Activated naive CD8-positive, alpha-beta T cell (primary cell): ENCODE results near the gene RCOR1.
A peak's percentile ranks its signal among the peaks of the same experiment; 100 is the strongest.

Experiments
- H3K27ac Mint-ChIP-seq: one replicate; pipeline ENCODE4 v1.8.0; 2021; ENCODE audit warnings: mixed read lengths
- H3K27me3 Mint-ChIP-seq: one replicate; pipeline ENCODE4 v1.8.0; 2021; ENCODE audit warnings: mixed read lengths
- H3K36me3 Mint-ChIP-seq: one replicate; pipeline ENCODE4 v1.8.0; 2021; ENCODE audit warnings: mixed read lengths
- H3K4me1 Mint-ChIP-seq: one replicate; pipeline ENCODE4 v1.8.0; 2021; ENCODE audit warnings: low read depth, mixed read lengths
- H3K4me3 Mint-ChIP-seq: one replicate; pipeline ENCODE4 v1.8.0; 2021; ENCODE audit warnings: mild to moderate bottlenecking, mixed read lengths
- H3K9me3 Mint-ChIP-seq: one replicate; pipeline ENCODE4 v1.8.0; 2021; ENCODE audit warnings: low read depth, mixed read lengths

The RCOR1 gene

DNA sequence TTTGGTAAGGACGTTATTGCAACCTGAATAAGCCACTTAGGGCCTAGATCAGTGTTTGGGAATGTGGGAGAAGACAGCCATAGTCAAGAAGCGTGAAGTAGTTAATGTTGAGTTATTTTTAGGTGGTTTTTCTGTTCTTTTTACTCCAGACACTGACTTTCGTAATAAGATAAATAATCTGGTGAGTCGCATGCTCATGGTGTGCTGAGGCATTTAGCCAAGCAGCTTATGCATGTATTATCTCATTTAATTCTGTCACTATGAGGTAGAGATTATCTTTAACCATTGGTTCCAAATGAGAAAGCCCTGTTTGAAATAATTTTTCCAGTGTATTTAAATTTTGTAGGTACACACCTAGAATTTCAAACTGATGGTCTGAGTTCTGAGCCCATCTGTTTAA lies 67.3 kb downstream of the RCOR1 start:
- Mint-ChIP-seq H3K27ac (no peak overlapping the region), H3K27me3 (no peaks in the 10 kb centered on the region), H3K4me3 (no peak overlapping the region), H3K4me1 (peaks cover 45% of the 10 kb centered on the region), H3K9me3 (no peaks in the 10 kb centered on the region), H3K36me3 (peaks cover 2% of the 10 kb centered on the region)

DNA sequence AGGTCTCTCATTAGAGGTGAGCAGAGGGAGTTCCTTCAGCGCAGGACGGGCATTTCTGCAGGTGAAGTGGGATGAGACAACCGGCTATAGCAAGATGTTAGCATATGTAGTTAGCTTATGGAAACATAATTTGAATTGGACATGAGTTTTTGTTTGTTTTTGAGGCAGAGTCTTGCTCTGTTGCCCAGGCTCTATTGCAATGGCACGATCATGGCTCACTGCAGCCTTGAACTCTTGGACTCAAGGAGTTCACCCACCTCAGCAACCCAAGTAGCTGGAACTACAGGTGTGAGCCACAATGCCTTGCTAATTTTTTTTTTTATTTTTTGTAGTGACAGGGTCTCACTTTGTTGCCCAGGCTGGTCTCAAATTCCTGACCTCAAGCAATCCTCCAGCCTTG lies 69.2 kb downstream of the RCOR1 start:
- Mint-ChIP-seq H3K9me3 (no peaks in the 10 kb centered on the region), H3K4me3 (no peak overlapping the region), H3K36me3 (peaks cover 5% of the 10 kb centered on the region), H3K27ac (no peak overlapping the region), H3K4me1 (peaks cover 43% of the 10 kb centered on the region), H3K27me3 (no peaks in the 10 kb centered on the region)

DNA sequence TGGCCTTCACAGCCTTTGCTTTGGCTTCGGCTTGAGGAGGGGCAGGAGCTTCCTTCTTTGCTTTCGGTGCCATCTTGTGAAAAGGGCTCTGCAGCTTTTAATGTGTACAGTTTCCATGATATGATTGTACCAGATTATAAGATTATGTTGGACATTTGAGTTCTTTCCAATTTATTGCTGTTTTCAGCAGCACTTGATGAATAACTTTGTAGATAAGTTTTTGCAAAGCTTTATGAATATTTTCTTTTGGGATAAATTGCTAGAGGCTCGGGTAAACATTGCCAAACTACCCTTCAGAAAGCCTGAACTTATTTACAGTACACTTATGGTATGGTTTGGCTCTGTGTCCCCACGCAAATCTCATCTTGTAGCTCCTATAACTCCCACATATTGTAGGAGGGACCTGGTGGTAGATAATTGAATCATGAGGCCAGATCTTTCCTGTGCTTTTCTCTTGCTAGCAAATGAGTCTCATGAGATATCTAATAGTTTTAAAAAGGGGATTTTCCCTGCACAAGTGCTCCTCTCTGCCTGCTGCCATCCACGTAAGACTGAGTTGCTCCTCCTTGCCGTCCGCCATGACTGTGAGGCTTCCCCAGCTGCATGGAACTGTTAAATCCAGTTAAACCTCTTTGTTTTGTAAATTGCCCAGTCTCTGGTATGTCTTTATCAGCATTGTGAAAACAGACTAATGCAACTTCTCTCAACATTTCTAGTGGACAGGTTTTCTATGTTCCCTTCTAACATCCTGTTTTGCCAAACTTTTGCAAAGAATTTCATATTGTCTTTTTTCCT lies 70.4 kb downstream of the RCOR1 start:
- Mint-ChIP-seq H3K36me3 (peaks cover 5% of the 10 kb centered on the region), H3K9me3 (no peaks in the 10 kb centered on the region)

DNA sequence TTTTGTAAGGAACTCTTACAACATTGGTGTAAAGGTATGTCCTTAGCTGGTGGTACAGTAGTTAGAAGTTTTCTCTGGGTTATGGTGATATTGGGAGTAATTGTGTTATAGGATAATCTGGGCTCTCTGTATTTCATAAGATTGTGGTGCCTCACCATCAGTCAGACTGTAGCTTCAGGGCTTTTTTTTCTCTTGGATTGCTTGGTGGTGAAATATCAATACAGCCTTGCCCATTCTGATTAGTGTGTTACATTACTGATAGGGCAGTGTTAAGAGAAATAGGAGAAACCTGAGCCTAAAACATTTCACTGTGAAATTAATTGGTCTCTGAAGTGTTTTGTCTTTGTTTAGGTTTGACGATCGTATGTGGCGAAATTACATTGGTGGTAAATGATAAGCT lies 71.0 kb downstream of the RCOR1 start:
- Mint-ChIP-seq H3K27me3 (no peaks in the 10 kb centered on the region), H3K27ac (no peak overlapping the region), H3K36me3 (peaks cover 5% of the 10 kb centered on the region), H3K4me3 (no peak overlapping the region), H3K4me1 (peaks cover 43% of the 10 kb centered on the region), H3K9me3 (no peaks in the 10 kb centered on the region)

More for the DNA sequence above, 70.4 kb downstream of the RCOR1 start:
- Mint-ChIP-seq H3K4me1 (peaks cover 42% of the 10 kb centered on the region), H3K27me3 (no peaks in the 10 kb centered on the region), H3K4me3 (no peak overlapping the region), H3K27ac (peak overlapping the region; percentile 17)

DNA sequence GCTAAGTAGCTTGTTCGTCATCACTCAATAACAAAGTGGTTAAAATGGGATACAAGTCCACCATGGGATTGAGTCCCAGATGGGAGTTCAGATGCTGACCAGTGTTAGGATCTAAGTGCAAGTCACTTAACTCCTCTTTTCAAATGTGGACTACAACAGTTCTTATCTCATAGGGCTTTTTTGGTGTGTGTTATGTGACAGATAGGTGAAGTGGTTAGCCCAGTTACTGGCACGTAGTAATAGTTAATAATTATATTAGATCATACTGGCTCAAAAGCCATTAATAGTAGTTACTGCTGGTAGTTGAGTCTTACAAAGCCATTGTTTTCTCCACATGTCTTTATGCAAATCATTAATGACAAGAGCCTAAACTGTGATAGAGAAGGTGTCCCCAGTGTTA lies 73.2 kb downstream of the RCOR1 start:
- peaks cover 32% of the 10 kb centered on the region for H3K4me1 Mint-ChIP-seq
- H3K36me3 Mint-ChIP-seq: peaks cover 5% of the 10 kb centered on the region
- H3K9me3 Mint-ChIP-seq: no peaks in the 10 kb centered on the region
- H3K4me3 Mint-ChIP-seq: no peak overlapping the region
- no peaks in the 10 kb centered on the region for H3K27me3 Mint-ChIP-seq
- H3K27ac Mint-ChIP-seq: peak overlapping the region; percentile 11

DNA sequence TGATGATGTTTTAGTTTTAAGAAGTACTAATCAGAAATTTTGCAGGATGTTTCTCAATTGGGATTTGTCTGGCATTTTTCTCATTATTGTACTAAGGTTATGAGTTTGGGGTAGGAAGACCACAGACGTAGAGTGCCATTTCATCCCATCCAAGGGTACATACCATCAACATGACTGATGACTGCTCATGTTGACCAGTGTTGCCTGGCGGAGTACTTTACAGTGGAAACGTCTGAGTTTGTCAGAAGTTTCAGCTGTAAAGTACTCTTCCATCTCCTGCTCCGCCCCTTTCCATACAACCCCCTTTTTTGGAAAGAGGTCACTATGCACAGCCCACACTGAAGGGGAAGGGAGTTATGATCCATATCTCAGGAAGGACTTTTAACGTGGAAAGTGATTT lies 74.2 kb downstream of the RCOR1 start:
- no peak overlapping the region for H3K27ac Mint-ChIP-seq
- no peak overlapping the region for H3K4me3 Mint-ChIP-seq
- peaks cover 28% of the 10 kb centered on the region for H3K4me1 Mint-ChIP-seq
- peaks cover 3% of the 10 kb centered on the region for H3K36me3 Mint-ChIP-seq
- no peaks in the 10 kb centered on the region for H3K9me3 Mint-ChIP-seq
- no peaks in the 10 kb centered on the region for H3K27me3 Mint-ChIP-seq

DNA sequence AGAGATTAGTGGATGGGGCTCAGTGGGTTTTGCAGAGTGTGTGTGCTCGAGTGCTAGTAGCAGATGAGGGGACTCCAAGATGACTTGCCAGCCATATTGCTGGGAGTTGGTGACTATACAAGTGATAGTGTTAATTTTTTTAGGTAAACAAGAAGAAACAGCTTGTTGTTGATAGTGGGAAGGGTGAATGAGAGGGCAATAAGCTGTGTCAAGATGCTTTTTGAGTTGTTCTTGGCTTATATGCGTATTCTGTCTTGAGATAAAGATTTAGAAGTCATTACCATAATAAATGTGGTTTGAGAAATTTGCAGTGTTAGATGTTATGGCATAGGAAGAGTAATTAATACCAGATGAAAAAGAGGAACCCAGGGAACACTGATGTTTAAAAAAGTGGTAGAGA lies 75.3 kb downstream of the RCOR1 start:
- Mint-ChIP-seq H3K9me3 (no peaks in the 10 kb centered on the region), H3K4me1 (peaks cover 22% of the 10 kb centered on the region)

DNA sequence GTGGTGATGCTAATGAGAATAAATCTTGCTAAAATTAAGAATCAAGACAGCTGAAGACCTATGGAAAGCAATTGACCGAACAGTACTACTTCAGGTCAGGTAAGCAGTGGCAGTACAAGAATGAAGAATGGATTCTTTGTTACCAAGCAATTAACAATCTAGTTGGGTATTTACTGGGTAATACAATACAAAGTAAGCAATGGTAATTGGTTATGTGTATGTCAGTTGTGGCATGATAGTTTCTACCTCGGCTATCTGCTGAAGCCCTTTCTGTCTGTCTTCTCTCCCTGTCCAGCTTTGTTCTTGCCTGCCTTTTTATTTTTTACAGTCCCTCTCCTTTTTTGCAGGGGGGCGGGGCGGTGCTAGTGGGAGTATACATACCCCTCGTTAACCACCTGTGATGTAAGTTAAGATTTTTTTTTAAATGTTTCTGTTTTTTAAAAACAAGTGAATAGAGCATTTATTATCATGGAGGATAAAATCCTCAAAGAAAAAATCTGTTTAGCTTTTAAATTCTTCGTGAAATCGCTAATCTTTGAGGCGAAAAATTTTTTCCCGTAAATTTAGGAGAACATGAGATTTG lies 75.9 kb downstream of the RCOR1 start:
- H3K4me1 Mint-ChIP-seq: peaks cover 16% of the 10 kb centered on the region

More for the DNA sequence above, 75.3 kb downstream of the RCOR1 start:
- no peak overlapping the region for H3K4me3 Mint-ChIP-seq
- H3K27ac Mint-ChIP-seq: no peak overlapping the region
- H3K36me3 Mint-ChIP-seq: peaks cover 6% of the 10 kb centered on the region
- H3K27me3 Mint-ChIP-seq: no peaks in the 10 kb centered on the region

DNA sequence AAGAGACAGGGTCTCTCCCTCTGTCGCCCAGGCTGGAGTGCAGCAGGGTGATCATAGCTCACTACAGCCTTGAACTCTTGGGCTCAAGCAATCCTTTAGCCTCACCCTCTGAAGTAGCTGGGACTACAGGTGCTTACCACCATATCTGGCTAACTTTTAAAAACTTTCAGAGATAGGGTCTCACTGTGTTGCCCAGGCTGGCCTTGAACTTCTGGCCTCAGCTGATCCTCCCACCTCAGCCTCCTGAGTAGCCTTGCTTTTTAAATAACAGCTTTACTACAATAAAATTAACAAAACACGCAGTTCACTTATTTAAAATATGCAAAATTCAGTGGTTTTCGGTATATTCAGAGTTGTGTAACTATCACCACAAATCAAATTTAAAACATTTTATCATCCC lies 79.0 kb downstream of the RCOR1 start:
- H3K9me3 Mint-ChIP-seq: no peaks in the 10 kb centered on the region
- peaks cover 13% of the 10 kb centered on the region for H3K4me1 Mint-ChIP-seq
- no peak overlapping the region for H3K4me3 Mint-ChIP-seq
- peaks cover 9% of the 10 kb centered on the region for H3K36me3 Mint-ChIP-seq
- H3K27me3 Mint-ChIP-seq: no peaks in the 10 kb centered on the region
- no peak overlapping the region for H3K27ac Mint-ChIP-seq

More for the DNA sequence above, 75.9 kb downstream of the RCOR1 start:
- no peak overlapping the region for H3K4me3 Mint-ChIP-seq
- peak overlapping the region; percentile 41 for H3K27ac Mint-ChIP-seq
- H3K9me3 Mint-ChIP-seq: no peaks in the 10 kb centered on the region
- peaks cover 8% of the 10 kb centered on the region for H3K36me3 Mint-ChIP-seq
- H3K27me3 Mint-ChIP-seq: no peaks in the 10 kb centered on the region

DNA sequence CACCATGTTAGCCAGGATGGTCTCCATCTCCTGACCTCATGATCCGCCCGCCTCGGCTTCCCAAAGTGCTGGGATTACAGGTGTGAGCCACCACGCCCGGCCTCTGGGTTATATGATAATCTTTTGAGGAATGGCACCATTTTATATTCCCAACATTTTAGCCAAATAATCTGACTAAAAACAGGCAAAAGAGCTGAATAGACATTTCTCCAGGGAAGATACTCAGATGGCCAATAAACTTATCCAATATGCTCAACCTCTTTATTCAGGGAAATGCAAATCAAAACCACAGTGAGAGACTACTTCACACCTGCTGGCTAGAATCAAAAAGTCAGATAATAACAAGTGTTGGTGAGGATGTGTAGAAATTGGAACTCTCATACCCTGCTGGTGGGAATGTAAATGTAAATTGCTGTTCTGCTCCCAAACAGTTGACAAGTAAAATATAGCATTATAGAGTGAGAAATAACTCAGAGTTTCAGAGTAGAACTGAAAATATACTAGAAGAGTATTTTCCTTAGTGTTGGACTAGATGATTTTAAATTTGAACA lies 80.0 kb downstream of the RCOR1 start:
- no peaks in the 10 kb centered on the region for H3K27me3 Mint-ChIP-seq

DNA sequence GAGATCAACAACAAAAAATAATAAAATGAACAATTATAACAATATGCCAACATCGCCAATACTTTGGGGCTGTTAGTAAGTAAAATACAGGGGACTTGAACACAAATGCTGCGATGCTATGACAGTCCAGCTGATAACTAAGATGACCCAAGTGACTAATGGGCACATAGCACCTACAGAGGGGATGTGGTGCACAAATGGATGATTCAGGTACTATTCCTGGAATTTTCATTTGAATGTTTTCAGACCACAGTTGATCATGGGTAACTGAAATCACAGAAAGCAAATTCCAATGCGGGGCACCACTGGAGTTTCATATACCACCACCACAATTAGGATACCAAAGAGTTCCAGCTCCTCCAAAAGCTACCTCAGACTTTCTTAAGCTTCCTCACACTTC lies 82.9 kb downstream of the RCOR1 start:
- H3K27ac Mint-ChIP-seq: no peak overlapping the region
- H3K27me3 Mint-ChIP-seq: no peaks in the 10 kb centered on the region
- no peak overlapping the region for H3K4me3 Mint-ChIP-seq
- H3K4me1 Mint-ChIP-seq: peaks cover 4% of the 10 kb centered on the region
- no peaks in the 10 kb centered on the region for H3K9me3 Mint-ChIP-seq
- peaks cover 9% of the 10 kb centered on the region for H3K36me3 Mint-ChIP-seq

More for the DNA sequence above, 80.0 kb downstream of the RCOR1 start:
- Mint-ChIP-seq H3K4me1 (peaks cover 12% of the 10 kb centered on the region), H3K27ac (no peak overlapping the region), H3K9me3 (no peaks in the 10 kb centered on the region), H3K4me3 (no peak overlapping the region), H3K36me3 (peaks cover 9% of the 10 kb centered on the region)

DNA sequence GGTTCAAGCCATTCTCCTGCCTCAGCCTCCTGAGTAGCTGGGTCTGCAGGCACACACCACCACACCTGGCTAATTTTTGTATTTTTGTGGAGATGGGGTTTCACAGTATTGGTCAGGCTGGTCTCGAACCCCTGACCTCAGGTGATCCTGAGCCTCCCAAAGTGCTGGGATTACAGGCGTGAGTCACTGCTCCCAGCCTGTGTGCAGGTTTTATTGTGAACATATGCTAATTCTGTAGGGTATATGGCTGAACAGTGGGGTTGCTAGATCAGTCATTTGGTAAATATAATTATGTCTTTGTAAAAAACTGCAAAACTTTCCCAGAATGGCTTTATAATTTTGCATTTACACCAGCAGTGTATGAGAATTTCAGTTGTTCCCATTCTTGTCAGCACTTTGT lies 85.9 kb downstream of the RCOR1 start:
- Mint-ChIP-seq H3K36me3 (peaks cover 8% of the 10 kb centered on the region), H3K4me3 (no peak overlapping the region), H3K27me3 (no peaks in the 10 kb centered on the region)

DNA sequence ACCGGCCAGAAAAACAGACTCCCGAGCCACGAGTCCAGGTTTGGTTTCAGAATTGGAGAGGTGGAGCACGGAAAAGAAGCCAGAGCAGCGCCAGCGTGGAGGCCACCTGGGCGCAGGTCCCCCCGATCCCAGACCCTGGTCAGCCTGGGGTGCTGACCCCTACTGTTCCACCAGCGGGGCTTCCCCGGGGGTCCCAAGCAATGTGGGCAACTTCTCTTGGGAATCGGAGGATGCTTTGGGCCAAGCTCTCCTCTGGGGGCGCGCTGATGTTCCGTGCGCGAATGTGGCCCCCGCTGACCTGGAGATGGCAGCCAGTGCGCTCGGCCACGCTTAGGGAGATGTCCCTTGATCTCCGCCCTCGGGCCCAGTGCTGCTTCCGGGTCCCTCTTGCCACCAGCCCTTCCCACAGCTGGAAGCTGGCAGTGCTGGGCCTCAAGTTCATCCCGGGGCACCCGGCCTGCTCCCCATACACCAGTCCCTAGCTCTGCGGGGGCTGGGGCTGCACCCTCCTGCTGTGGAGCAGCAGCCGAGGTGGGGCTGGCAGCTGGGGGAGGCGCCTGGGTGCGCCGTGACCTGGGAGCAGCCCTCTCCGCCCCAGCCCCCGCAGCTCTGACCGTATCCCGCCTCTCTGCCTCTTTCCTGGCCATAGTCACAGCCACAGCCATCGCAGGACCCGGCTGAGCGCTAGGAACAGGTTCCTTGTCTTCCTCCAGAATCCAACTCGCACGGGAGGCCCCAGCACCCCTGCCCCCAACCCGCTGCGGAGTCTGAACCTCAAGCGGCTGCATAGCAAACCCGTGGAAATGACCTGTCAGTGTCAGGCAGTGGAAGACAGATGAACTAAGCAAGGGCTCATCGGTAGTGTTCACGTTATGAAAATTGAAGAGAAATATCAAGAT lies 91.2 kb downstream of the RCOR1 start:
- no peak overlapping the region for H3K4me3 Mint-ChIP-seq
- H3K9me3 Mint-ChIP-seq: no peaks in the 10 kb centered on the region
- peaks cover 10% of the 10 kb centered on the region for H3K36me3 Mint-ChIP-seq
- peaks cover 13% of the 10 kb centered on the region for H3K4me1 Mint-ChIP-seq
- no peak overlapping the region for H3K27ac Mint-ChIP-seq
- H3K27me3 Mint-ChIP-seq: no peaks in the 10 kb centered on the region

More for the DNA sequence above, 85.9 kb downstream of the RCOR1 start:
- H3K9me3 Mint-ChIP-seq: no peaks in the 10 kb centered on the region
- no peak overlapping the region for H3K27ac Mint-ChIP-seq
- H3K4me1 Mint-ChIP-seq: peaks cover 6% of the 10 kb centered on the region

DNA sequence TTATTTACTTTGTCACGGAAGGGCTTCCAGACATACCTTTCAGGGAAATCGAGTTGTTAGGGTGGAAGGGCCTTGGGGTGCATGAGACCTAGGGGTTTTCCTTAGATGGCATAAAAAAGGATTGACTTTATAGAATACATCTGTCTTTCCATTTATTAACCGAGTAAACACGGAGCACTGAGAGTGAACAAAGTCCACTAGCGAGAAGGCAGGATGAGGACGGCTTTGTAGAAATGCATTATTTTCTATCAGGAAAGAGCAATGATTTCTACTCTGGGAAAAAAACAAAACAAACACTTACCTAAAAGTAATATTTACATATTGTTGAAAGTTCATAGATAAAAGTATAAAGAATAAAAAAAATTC lies 91.8 kb downstream of the RCOR1 start:
- no peaks in the 10 kb centered on the region for H3K9me3 Mint-ChIP-seq
- H3K4me1 Mint-ChIP-seq: peaks cover 17% of the 10 kb centered on the region
- H3K27ac Mint-ChIP-seq: no peak overlapping the region
- H3K36me3 Mint-ChIP-seq: peaks cover 10% of the 10 kb centered on the region
- H3K27me3 Mint-ChIP-seq: no peaks in the 10 kb centered on the region
- no peak overlapping the region for H3K4me3 Mint-ChIP-seq
